Nephron (organoid): ENCODE data around the gene MICAL2.

ENCODE experiments used
- H3K27ac Mint-ChIP-seq, 3 experiments: 2 replicates each; pipeline ENCODE4 v1.8.0; 2020; ENCODE audit warnings: mixed read lengths in 3 of 3, mild to moderate bottlenecking in 2 of 3, moderate library complexity in 1 of 3
- H3K27me3 Mint-ChIP-seq: 2 replicates; pipeline ENCODE4 v1.8.0; 2021; ENCODE audit warnings: low read depth, mild to moderate bottlenecking, moderate library complexity, mixed read lengths
- H3K36me3 Mint-ChIP-seq: 2 replicates; pipeline ENCODE4 v1.8.0; 2020; ENCODE audit warnings: low read depth, mixed read lengths
- H3K4me1 Mint-ChIP-seq: 2 replicates; pipeline ENCODE4 v1.8.0; 2020; ENCODE audit warnings: mixed read lengths
- H3K4me3 Mint-ChIP-seq, 3 experiments: 2 replicates each; pipeline ENCODE4 v1.8.0; 2020; ENCODE audit warnings: mild to moderate bottlenecking in 3 of 3, mixed read lengths in 3 of 3, moderate library complexity in 2 of 3
- H3K9me3 Mint-ChIP-seq: 2 replicates; pipeline ENCODE4 v1.8.0; 2020; ENCODE audit warnings: mixed read lengths
- CTCF ChIP-seq, 3 experiments: fragments of 200-600 bp; sonication (generic); IDR thresholded peaks; one replicate each; pipeline ENCODE4 v1.5.0; 2021; ENCODE audit warnings: antibody characterized with exemption in 3 of 3; ENCODE audit not compliant: unreplicated experiment in 3 of 3

Gene MICAL2

DNA sequence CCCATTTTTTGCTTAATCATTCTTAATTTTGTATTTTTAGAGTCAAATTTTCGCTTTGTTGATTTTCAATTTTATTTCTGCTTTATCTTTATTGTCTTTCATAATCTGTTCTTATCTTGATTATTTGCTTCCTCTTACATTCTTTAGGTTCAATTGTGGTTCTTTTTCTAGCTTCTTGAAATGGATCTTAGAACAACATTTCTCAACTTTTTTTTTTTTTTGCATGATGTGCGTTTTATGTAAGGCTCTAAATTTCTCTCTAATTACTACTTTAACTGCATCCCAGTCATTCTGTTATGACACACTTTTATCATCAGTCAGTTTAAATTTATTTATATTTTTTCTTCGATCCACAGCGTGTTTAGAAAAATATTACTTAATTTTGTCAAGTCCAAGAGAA is 201.7 kb downstream of the MICAL2 start:
- H3K36me3 Mint-ChIP-seq: peaks cover 4% of the 10 kb centered on the region
- peaks cover 22% of the 10 kb centered on the region for H3K9me3 Mint-ChIP-seq
- H3K4me1 Mint-ChIP-seq: no peaks in the 10 kb centered on the region

More for the DNA sequence above, 201.7 kb downstream of the MICAL2 start:
- Mint-ChIP-seq H3K27ac (no peak overlapping the region), H3K27me3 (no peaks in the 10 kb centered on the region), H3K4me3 (no peak overlapping the region)
- no peak for TF ChIP-seq CTCF (IDR thresholded peaks at IDR 0.05; ENCODE audit: unreplicated experiment in 3 of 3)
